IMR-90 (cell line): Measurements from ENCODE around the gene SLC45A2.

Experiments used
- CHD1 ChIP-seq: IDR thresholded peaks from 2 replicates; pipeline ENCODE4 v1.6.1; 2012; ENCODE audit warnings: low read depth, low read length, improper control_type of control experiment
- CTCF ChIP-seq: conservative IDR thresholded peaks from 2 replicates; pipeline ENCODE4 v1.5.1; 2012; ENCODE audit warnings: mild to moderate bottlenecking, low read depth, low read length, improper control_type of control experiment
- ELK1 ChIP-seq: fragments of 150-350 bp; IDR thresholded peaks from 2 replicates; pipeline ENCODE4 v1.6.1; 2016; ENCODE audit warnings: low read depth, mild to moderate bottlenecking, low read length, moderate library complexity, borderline replicate concordance
- MAFK ChIP-seq: IDR thresholded peaks from 2 replicates; pipeline ENCODE4 v1.6.1; 2012; ENCODE audit warnings: low read depth, low read length, improper control_type of control experiment
- POLR2A ChIP-seq: IDR thresholded peaks from 2 replicates; pipeline ENCODE4 v1.6.1; 2012; ENCODE audit warnings: mild to moderate bottlenecking, low read depth, low read length
- RCOR1 ChIP-seq: IDR thresholded peaks from 2 replicates; pipeline ENCODE4 v1.6.1; 2012; ENCODE audit warnings: mild to moderate bottlenecking, low read length, improper control_type of control experiment; ENCODE audit not compliant: insufficient replicate concordance
- USF2 ChIP-seq: fragments of 150-350 bp; IDR thresholded peaks from 2 replicates; pipeline ENCODE4 v1.6.1; 2017; ENCODE audit warnings: mild to moderate bottlenecking, antibody characterized with exemption, low read length, low read depth

GRCh38 chr5:34013547-34013946 lies 29.1 kb upstream of the SLC45A2 start:
- TF ChIP-seq RCOR1 (no peak), POLR2A (no peak), MAFK (no peak), ELK1 (no peak), CTCF (no peak), USF2 (no peak), CHD1 (no peak)
